Colonic mucosa (tissue), 4 donors: ENCODE results near the gene FBXW8. TPM values are rescaled to one million over a fixed set of nuclear protein-coding genes. Genes with fewer than 3 reads are reported as not detected.

Experiments
- DNase-seq: peaks from one replicate; pipeline ENCODE4 v3.0.0-alpha.2; 2020
- H3K27ac ChIP-seq: fragments of 200-600 bp; one replicate; pipeline ENCODE4 v1.8.0; 2021
- H3K27me3 ChIP-seq: fragments of 200-600 bp; one replicate; pipeline ENCODE4 v1.8.0; 2021
- H3K36me3 ChIP-seq: fragments of 200-600 bp; one replicate; pipeline ENCODE4 v1.8.0; 2021
- H3K4me1 ChIP-seq: fragments of 200-600 bp; one replicate; pipeline ENCODE4 v1.8.0; 2021; ENCODE audit warnings: mild to moderate bottlenecking
- H3K4me3 ChIP-seq: fragments of 200-600 bp; one replicate; pipeline ENCODE4 v1.8.0; 2021
- H3K9ac ChIP-seq, 2 donors: one replicate each; pipeline ENCODE4 v1.7.0; 2013; ENCODE audit warnings: control low read depth in 2 of 2, low read depth in 2 of 2, low read length in 2 of 2
- H3K9me3 ChIP-seq: fragments of 200-600 bp; one replicate; pipeline ENCODE4 v1.8.0; 2021
- intact Hi-C: fragments of 100-400 bp; cut with DNase I; formaldehyde crosslinking; loops from one replicate; pipeline ENCODE4 v1.14.1; 2022
- total RNA-seq, 2 donors: library from RNA; stranded (reverse); fragmentation: NEBNext Ultra II Directional in 1 of 2; extraction: Animal tissue kit (Norgen Biotek cat#: 25700) in 1 of 2; gene quantifications; one replicate each; pipeline ENCODE4 v1.2.1, GENCODE V29; 2021
- TF ChIP-seq, protein P1 (sequence below): fragments of 200-600 bp; IDR thresholded peaks from one replicate; pipeline ENCODE4 v1.8.0; 2022; ENCODE audit warnings: antibody characterized with exemption, mild to moderate bottlenecking
- donor health status: healthy.
- donor health status: DM: no; HTN: no; CAD: no.
- donor health status: DM: no; HTN: no; CAD: no.

The FBXW8 gene
- total RNA-seq, 2 donors from 2014 or later: 11.1 to 13.7 TPM

DNA sequence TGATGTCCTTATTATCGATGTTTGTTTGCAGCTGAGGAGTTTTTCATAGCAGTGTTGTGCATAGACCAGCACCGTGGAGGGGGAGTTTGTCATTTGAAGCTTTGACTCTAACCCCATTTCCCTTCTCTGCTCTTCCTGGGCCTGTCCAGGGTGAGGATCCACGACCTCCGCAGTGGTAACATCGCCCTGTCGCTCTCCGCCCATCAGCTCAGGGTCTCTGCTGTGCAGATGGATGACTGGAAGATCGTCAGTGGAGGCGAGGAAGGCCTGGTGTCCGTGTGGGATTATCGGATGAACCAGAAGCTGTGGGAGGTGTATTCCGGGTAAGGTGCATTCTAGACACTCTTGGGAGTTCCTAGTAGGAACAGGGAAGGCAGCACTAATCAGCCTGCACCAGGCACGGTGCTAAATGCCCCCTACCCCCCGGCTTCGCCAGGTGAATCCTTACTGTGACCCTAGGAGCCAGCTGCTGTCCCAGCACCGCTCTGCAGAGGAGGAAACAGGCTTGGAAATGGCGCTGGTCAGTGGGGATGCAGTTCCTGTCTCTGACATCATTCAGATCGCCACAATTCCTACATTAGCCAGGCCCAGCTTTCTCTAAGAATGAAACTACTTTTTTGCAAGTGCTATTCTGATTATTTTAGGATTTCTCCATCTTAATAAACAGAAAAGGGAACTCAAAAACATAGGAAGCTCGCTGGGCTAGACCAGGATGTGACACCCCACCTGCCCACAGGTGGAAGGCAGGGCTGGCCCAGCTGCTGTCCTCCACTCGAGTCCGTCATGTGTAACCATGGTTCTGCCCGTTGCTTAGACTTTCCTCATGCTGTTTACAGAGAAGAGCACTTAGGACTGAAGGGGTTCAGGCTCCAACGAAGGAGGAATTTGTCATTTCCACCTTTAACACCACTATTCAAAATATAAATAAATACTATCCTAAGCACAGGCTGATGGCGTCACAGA, 113.5 kb downstream of the FBXW8 start:
- Histone ChIP-seq H3K27ac (no peak overlapping the region), H3K4me1 (no peaks in the 10 kb centered on the region), H3K9ac (no peak overlapping the region), H3K4me3 (no peak overlapping the region), H3K27me3 (no peaks in the 10 kb centered on the region), H3K9me3 (no peaks in the 10 kb centered on the region), H3K36me3 (no peaks in the 10 kb centered on the region)
- intact Hi-C loops: loop anchor here (2.0 kb wide), 1 partner anchor 97 kb away; no protein-coding TSS in a partner anchor
- no peak for DNase-seq
- TF ChIP-seq, protein P1, sequence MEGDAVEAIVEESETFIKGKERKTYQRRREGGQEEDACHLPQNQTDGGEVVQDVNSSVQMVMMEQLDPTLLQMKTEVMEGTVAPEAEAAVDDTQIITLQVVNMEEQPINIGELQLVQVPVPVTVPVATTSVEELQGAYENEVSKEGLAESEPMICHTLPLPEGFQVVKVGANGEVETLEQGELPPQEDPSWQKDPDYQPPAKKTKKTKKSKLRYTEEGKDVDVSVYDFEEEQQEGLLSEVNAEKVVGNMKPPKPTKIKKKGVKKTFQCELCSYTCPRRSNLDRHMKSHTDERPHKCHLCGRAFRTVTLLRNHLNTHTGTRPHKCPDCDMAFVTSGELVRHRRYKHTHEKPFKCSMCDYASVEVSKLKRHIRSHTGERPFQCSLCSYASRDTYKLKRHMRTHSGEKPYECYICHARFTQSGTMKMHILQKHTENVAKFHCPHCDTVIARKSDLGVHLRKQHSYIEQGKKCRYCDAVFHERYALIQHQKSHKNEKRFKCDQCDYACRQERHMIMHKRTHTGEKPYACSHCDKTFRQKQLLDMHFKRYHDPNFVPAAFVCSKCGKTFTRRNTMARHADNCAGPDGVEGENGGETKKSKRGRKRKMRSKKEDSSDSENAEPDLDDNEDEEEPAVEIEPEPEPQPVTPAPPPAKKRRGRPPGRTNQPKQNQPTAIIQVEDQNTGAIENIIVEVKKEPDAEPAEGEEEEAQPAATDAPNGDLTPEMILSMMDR: no peak

DNA sequence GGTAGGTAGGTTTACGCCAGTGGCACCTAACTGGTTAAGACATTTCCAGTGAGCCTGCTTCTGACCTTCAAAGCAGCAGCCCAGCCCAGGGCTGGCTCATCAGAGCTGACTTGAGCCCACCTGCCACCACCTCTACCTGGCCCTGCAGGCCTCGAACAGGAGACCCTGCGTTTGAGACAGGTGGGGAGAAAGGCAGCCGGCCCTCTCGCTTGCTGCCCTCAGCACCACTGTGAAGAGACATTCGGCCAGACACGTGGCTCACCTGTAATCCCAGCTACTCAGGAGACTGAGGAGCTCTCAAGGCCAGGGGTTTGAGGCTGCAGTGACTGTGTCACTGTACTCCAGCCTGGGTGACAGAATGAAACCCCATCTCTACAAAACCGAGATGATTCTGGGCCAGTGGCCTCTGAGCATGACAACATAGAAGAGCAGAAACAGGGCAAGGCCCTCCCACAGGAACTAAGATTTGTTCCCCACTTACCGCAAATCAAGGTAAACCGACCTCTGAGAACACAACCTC, 114.3 kb downstream of the FBXW8 start:
- TF ChIP-seq, protein P1: no peak
- Histone ChIP-seq H3K36me3 (no peaks in the 10 kb centered on the region), H3K9ac (no peak overlapping the region), H3K4me3 (no peak overlapping the region), H3K27ac (no peak overlapping the region), H3K4me1 (no peaks in the 10 kb centered on the region), H3K27me3 (no peaks in the 10 kb centered on the region), H3K9me3 (no peaks in the 10 kb centered on the region)
- intact Hi-C loops: loop anchor here (2.0 kb wide), 1 partner anchor 96 kb away; no protein-coding TSS in a partner anchor
- DNase-seq: no peak

- intact Hi-C loops: loop anchor here (2.0 kb wide), 1 partner anchor 95 kb away; no protein-coding TSS in a partner anchor
- TF ChIP-seq, protein P1: peak; percentile 88
- Histone ChIP-seq H3K4me3 (no peak overlapping the region), H3K36me3 (no peaks in the 10 kb centered on the region), H3K9me3 (no peaks in the 10 kb centered on the region), H3K4me1 (no peaks in the 10 kb centered on the region), H3K9ac (no peak overlapping the region), H3K27ac (no peak overlapping the region), H3K27me3 (no peaks in the 10 kb centered on the region)
- peak; percentile 60 for DNase-seq
Observed at GRCh38 chr12:117025481-117026151, 114.9 kb downstream of the FBXW8 start.

GRCh38 chr12:117026343-117026742, 115.6 kb downstream of the FBXW8 start:
- intact Hi-C loops: no loop called here
- no peak overlapping the region for H3K4me3 ChIP-seq
- H3K27me3 ChIP-seq: no peaks in the 10 kb centered on the region
- H3K36me3 ChIP-seq: no peaks in the 10 kb centered on the region
- H3K9ac ChIP-seq: peak overlapping the region in 1 of 2 donors; percentile 47
- TF ChIP-seq, protein P1: no peak
- H3K27ac ChIP-seq: no peak overlapping the region
- no peaks in the 10 kb centered on the region for H3K9me3 ChIP-seq
- no peaks in the 10 kb centered on the region for H3K4me1 ChIP-seq
- DNase-seq: no peak

GRCh38 chr12:117026921-117027250, 116.1 kb downstream of the FBXW8 start:
- no peak overlapping the region for H3K27ac ChIP-seq
- TF ChIP-seq, protein P1: no peak
- no peak overlapping the region for H3K9ac ChIP-seq
- no peak overlapping the region for H3K4me3 ChIP-seq
- no peak for DNase-seq
- H3K36me3 ChIP-seq: no peaks in the 10 kb centered on the region
- no peaks in the 10 kb centered on the region for H3K27me3 ChIP-seq
- intact Hi-C loops: no loop called here
- H3K4me1 ChIP-seq: no peaks in the 10 kb centered on the region
- no peaks in the 10 kb centered on the region for H3K9me3 ChIP-seq
